GM04504 (cell line): Measurements from ENCODE around the gene METTL9.
"Not testable (repeated sequence)": the region's sequence is repeated elsewhere in the genome, so short reads cannot be mapped to it uniquely, and the experiment has no call there.

Experiments
- DNase-seq: peaks from one replicate; pipeline ENCODE4 v3.0.0-alpha.2; 2012; ENCODE audit warnings: low read depth

METTL9 gene

GRCh38 chr16:21663889-21664647, 64.7 kb downstream of the METTL9 start, which contains the start of gene OTOA:
Gene OTOA (plus strand): TSS chr16:21663968. CDS start chr16:21678515, 14,547 bp downstream.
- no peak for DNase-seq

GRCh38 chr16:21664801-21665492, 65.6 kb downstream of the METTL9 start:
- DNase-seq = no peak

GRCh38 chr16:21666772-21667171, 67.4 kb downstream of the METTL9 start:
- DNase-seq = no peak

GRCh38 chr16:21667575-21667974, 68.2 kb downstream of the METTL9 start:
- DNase-seq = no peak

GRCh38 chr16:21673469-21673868, 74.1 kb downstream of the METTL9 start:
- DNase-seq = no peak

- not testable (repeated sequence) for DNase-seq
Observed at GRCh38 chr16:21674456-21674855, 75.1 kb downstream of the METTL9 start.

GRCh38 chr16:21680714-21681113, 81.3 kb downstream of the METTL9 start:
- DNase-seq = not testable (repeated sequence)

GRCh38 chr16:21683184-21683583, 83.8 kb downstream of the METTL9 start:
- no peak for DNase-seq

- no peak for DNase-seq
Observed at GRCh38 chr16:21684199-21684598, 84.8 kb downstream of the METTL9 start.

GRCh38 chr16:21685034-21685455, 85.7 kb downstream of the METTL9 start:
- DNase-seq = no peak

GRCh38 chr16:21689107-21689506, 89.7 kb downstream of the METTL9 start:
- DNase-seq = no peak

- not testable (repeated sequence) for DNase-seq
Observed at GRCh38 chr16:21690967-21691366, 91.6 kb downstream of the METTL9 start.

GRCh38 chr16:21694609-21695008, 95.2 kb downstream of the METTL9 start:
- DNase-seq = no peak

GRCh38 chr16:21697032-21697431, 97.7 kb downstream of the METTL9 start:
- no peak for DNase-seq

GRCh38 chr16:21698169-21699032, 99.0 kb downstream of the METTL9 start:
- DNase-seq = no peak

GRCh38 chr16:21701271-21701670, 101.9 kb downstream of the METTL9 start:
- no peak for DNase-seq

GRCh38 chr16:21702276-21702675, 102.9 kb downstream of the METTL9 start:
- no peak for DNase-seq

- DNase-seq = no peak
Observed at GRCh38 chr16:21703156-21703555, 103.8 kb downstream of the METTL9 start.

GRCh38 chr16:21703589-21704174, 104.3 kb downstream of the METTL9 start:
- DNase-seq = no peak

GRCh38 chr16:21704266-21704665, 104.9 kb downstream of the METTL9 start:
- no peak for DNase-seq

- DNase-seq = no peak
Observed at GRCh38 chr16:21704733-21705132, 105.4 kb downstream of the METTL9 start.
